ENCODE results near the gene GTPBP6.

DNA sequence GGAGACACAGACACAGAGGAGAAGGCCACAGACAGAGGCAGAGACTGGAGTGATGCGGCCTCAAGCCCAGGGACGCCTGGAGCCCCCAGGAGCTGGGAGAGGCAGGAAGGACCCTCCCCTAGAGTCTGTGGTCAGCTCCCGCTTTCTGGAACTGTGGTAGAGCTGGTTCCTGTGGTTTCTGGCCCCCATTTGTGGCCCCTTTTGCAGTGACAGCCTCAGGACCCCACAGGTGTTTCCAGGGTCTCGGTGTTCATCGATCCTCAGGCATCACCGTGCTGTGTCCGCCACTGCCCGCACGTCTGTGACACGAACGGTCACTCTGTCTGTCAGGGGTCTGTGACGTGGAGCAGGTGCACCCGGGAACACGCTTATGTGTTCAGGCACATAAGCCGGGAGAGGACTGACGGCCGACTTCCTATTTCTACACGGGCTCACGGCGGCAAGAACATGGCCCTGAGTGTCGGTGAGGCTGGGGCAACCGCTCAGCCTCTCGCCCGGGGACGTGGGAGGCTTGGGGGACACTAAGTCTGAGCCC lies 7.9 kb downstream of the GTPBP6 start:
- TF ChIP-seq, protein P1, sequence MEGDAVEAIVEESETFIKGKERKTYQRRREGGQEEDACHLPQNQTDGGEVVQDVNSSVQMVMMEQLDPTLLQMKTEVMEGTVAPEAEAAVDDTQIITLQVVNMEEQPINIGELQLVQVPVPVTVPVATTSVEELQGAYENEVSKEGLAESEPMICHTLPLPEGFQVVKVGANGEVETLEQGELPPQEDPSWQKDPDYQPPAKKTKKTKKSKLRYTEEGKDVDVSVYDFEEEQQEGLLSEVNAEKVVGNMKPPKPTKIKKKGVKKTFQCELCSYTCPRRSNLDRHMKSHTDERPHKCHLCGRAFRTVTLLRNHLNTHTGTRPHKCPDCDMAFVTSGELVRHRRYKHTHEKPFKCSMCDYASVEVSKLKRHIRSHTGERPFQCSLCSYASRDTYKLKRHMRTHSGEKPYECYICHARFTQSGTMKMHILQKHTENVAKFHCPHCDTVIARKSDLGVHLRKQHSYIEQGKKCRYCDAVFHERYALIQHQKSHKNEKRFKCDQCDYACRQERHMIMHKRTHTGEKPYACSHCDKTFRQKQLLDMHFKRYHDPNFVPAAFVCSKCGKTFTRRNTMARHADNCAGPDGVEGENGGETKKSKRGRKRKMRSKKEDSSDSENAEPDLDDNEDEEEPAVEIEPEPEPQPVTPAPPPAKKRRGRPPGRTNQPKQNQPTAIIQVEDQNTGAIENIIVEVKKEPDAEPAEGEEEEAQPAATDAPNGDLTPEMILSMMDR (IDR thresholded peaks at IDR 0.05 in 8 of 11, conservative IDR thresholded peaks at IDR 0.05 in 3 of 11), result no peak
- TF ChIP-seq POLR2A (IDR thresholded peaks at IDR 0.05) (no peak), POLR2AphosphoS5 (IDR thresholded peaks at IDR 0.05) (no peak)

All from spleen (tissue), 7 donors.